Mammary epithelial cell (primary cell): ENCODE results near the gene RBM20.

Experiments used
- EZH2 ChIP-seq: IDR thresholded peaks from 2 replicates; pipeline ENCODE4 v1.6.1; 2012; ENCODE audit warnings: low read length, inconsistent platforms, borderline replicate concordance
- TF ChIP-seq, protein P1 (sequence below), 2 donors: IDR thresholded peaks in 1 of 2; conservative IDR thresholded peaks in 1 of 2; 2 replicates each; pipeline ENCODE4 v1.5.1; 2011 to 2012; ENCODE audit warnings: inconsistent platforms in 2 of 2, low read length in 2 of 2, mild to moderate bottlenecking in 2 of 2, control low read depth in 1 of 2, low read depth in 1 of 2; ENCODE audit not compliant: insufficient read depth in 1 of 2; ENCODE audit errors: extremely low read depth in 1 of 2

GRCh38 chr10:110804376-110804775 lies 160.2 kb downstream of the RBM20 start:
- TF ChIP-seq, protein P1, sequence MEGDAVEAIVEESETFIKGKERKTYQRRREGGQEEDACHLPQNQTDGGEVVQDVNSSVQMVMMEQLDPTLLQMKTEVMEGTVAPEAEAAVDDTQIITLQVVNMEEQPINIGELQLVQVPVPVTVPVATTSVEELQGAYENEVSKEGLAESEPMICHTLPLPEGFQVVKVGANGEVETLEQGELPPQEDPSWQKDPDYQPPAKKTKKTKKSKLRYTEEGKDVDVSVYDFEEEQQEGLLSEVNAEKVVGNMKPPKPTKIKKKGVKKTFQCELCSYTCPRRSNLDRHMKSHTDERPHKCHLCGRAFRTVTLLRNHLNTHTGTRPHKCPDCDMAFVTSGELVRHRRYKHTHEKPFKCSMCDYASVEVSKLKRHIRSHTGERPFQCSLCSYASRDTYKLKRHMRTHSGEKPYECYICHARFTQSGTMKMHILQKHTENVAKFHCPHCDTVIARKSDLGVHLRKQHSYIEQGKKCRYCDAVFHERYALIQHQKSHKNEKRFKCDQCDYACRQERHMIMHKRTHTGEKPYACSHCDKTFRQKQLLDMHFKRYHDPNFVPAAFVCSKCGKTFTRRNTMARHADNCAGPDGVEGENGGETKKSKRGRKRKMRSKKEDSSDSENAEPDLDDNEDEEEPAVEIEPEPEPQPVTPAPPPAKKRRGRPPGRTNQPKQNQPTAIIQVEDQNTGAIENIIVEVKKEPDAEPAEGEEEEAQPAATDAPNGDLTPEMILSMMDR (conservative IDR thresholded peaks at IDR 0.05 in 1 of 2, IDR thresholded peaks at IDR 0.05 in 1 of 2; ENCODE audit: extremely low read depth in 1 of 2, insufficient read depth in 1 of 2, low read depth in 1 of 2, low read length in 2 of 2), result no peak
- TF ChIP-seq EZH2, result no peak
